HepG2 (cell line): Measurements from ENCODE around the gene IKBKE. TPM values are rescaled to one million over a fixed set of nuclear protein-coding genes. Genes with fewer than 3 reads are reported as not detected.
A peak's percentile ranks its signal among the peaks of the same experiment; 100 is the strongest.

Source experiments
- CHCHD3 ChIP-seq: sonication (generic); formaldehyde crosslinking; IDR thresholded peaks from 2 replicates; pipeline ENCODE4 v1.8.0; 2022; ENCODE audit warnings: mild to moderate bottlenecking, missing genetic modification reagents, moderate library complexity
- DZIP1 ChIP-seq: sonication (generic); formaldehyde crosslinking; IDR thresholded peaks from 2 replicates; pipeline ENCODE4 v1.5.0; 2020; ENCODE audit warnings: mild to moderate bottlenecking, missing genetic modification reagents
- HNRNPL ChIP-seq: fragments of 200-400 bp; formaldehyde crosslinking; IDR thresholded peaks from 2 replicates; pipeline ENCODE4 v1.6.1; 2017; ENCODE audit warnings: mild to moderate bottlenecking, low read depth, low read length
- HOXA3 ChIP-seq: sonication (generic); formaldehyde crosslinking; IDR thresholded peaks from 2 replicates; pipeline ENCODE4 v1.5.0; 2020; ENCODE audit warnings: missing genetic modification reagents
- KDM3A ChIP-seq: IDR thresholded peaks from 2 replicates; pipeline ENCODE4 v1.6.1; 2018; ENCODE audit warnings: low read depth, missing compliant biosample characterization
- NFKBIZ ChIP-seq: IDR thresholded peaks from 2 replicates; pipeline ENCODE4 v1.6.1; 2018; ENCODE audit warnings: missing genetic modification reagents, missing compliant biosample characterization
- NR1H2 ChIP-seq: sonication (generic); formaldehyde crosslinking; IDR thresholded peaks from 2 replicates; pipeline ENCODE4 v1.8.1; 2022; ENCODE audit warnings: low read depth, missing genetic modification reagents, borderline replicate concordance
- PAX8 ChIP-seq: sonication (generic); formaldehyde crosslinking; IDR thresholded peaks from 2 replicates; pipeline ENCODE4 v1.8.0; 2022; ENCODE audit warnings: mild to moderate bottlenecking, missing genetic modification reagents, borderline replicate concordance
- SAP130 ChIP-seq: IDR thresholded peaks from 2 replicates; pipeline ENCODE4 v1.6.1; 2016; ENCODE audit warnings: low read depth
- TFDP2 ChIP-seq: sonication (generic); formaldehyde crosslinking; IDR thresholded peaks from 2 replicates; pipeline ENCODE4 v1.4.0; 2020; ENCODE audit warnings: missing genetic modification reagents
- ZNF292 ChIP-seq: sonication (generic); formaldehyde crosslinking; IDR thresholded peaks from 2 replicates; pipeline ENCODE4 v1.8.1; 2022; ENCODE audit warnings: mild to moderate bottlenecking, low read depth, missing genetic modification reagents, borderline replicate concordance
- ZNF30 ChIP-seq: sonication (generic); formaldehyde crosslinking; IDR thresholded peaks from 2 replicates; pipeline ENCODE4 v1.5.0; 2020; ENCODE audit warnings: mild to moderate bottlenecking, missing genetic modification reagents
- ZNF430 ChIP-seq: sonication (generic); formaldehyde crosslinking; IDR thresholded peaks from 2 replicates; pipeline ENCODE4 v1.9.0; 2021; ENCODE audit warnings: mild to moderate bottlenecking, missing genetic modification reagents
- ZNF510 ChIP-seq: sonication (generic); formaldehyde crosslinking; IDR thresholded peaks from 2 replicates; pipeline ENCODE4 v1.4.0; 2020; ENCODE audit warnings: low read depth, mild to moderate bottlenecking, missing genetic modification reagents
- ZNF644 ChIP-seq: IDR thresholded peaks from 2 replicates; pipeline ENCODE4 v1.6.1; 2016; ENCODE audit warnings: low read depth
- ZNF773 ChIP-seq: sonication (generic); formaldehyde crosslinking; IDR thresholded peaks from 2 replicates; pipeline ENCODE4 v1.4.0; 2020; ENCODE audit warnings: missing genetic modification reagents, borderline replicate concordance
- polyA plus RNA-seq, 8 experiments: library from polyadenylated mRNA; depleted of rRNA in 3 of 8; stranded (reverse) in 7 of 8; unstranded in 1 of 8; fragments of >200 nt; fragmentation: Illumina TruSeq in 4 of 8; extraction: Trizol in 4 of 8; gene quantifications; 2 replicates each; pipeline versions ENCODE4 v1.2.1 to v1.2.3, GENCODE V29; 2011 to 2016; ENCODE audit warnings: low read depth in 4 of 8, missing spikeins in 1 of 8, mixed read lengths in 1 of 8; ENCODE audit not compliant: insufficient read depth in 1 of 8
- total RNA-seq, 5 experiments: library from RNA; depleted of rRNA; stranded (reverse); fragments of >200 nt; fragmentation: Illumina TruSeq; extraction: Trizol; gene quantifications; 2 replicates each; pipeline ENCODE4 v1.2.3, GENCODE V29; 2016; ENCODE audit warnings: low read depth in 1 of 5
- TF ChIP-seq, protein P1 (sequence below): sonication (generic); formaldehyde crosslinking; conservative IDR thresholded peaks from 2 replicates; pipeline ENCODE4 v1.8.0; 2022; ENCODE audit warnings: missing genetic modification reagents
- TF ChIP-seq, protein P2 (sequence below): sonication (generic); formaldehyde crosslinking; IDR thresholded peaks from 2 replicates; pipeline ENCODE4 v1.4.0; 2020; ENCODE audit warnings: missing genetic modification reagents, mild to moderate bottlenecking, borderline replicate concordance
- TF ChIP-seq, protein P3 (sequence below): sonication (generic); formaldehyde crosslinking; IDR thresholded peaks from 2 replicates; pipeline ENCODE4 v1.8.0; 2022; ENCODE audit warnings: mild to moderate bottlenecking, missing genetic modification reagents; ENCODE audit not compliant: insufficient replicate concordance

Gene IKBKE
- total and polyA plus RNA-seq, 2 of the 13 experiments (the other 11 are each of a cell fraction or from before 2014, with no cell fraction given) = 4.5 to 5.8 TPM

DNA sequence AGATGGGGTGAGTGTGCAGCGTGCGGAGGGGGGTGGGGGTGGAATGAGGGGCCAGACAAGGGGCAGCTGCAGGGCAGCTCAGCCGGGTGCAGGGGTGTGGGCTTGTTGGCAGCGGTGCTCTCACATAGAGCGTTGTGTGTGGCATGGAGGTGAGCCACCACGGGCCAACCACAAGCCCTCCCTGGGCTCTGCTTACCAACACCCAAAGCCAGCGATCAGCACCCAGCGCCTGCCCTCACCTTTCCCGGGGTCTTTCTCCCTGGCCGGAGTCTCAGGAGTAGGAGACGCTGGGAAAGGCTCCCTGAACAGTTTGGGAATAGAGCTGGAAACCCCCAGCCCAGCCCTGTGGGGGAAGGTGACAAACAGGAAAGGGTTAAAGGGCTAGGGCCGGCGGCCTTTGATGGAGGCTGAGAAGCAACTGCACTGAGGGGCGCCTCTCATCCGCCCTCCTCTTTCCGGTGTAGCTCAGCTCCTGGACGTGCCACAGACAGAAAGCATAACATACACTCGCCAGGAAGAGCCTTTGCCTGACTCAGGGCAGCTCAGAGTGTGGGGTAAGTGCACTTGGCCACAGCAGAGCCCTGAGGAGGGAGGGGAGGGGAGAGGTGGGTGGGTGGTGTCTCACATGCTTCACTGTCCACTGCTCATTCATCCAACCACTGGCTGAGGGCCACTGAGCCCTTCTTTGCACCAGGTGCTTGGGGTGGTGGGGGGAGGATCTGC, 577 bp downstream of the IKBKE start (continued):
- TF ChIP-seq, protein P1, sequence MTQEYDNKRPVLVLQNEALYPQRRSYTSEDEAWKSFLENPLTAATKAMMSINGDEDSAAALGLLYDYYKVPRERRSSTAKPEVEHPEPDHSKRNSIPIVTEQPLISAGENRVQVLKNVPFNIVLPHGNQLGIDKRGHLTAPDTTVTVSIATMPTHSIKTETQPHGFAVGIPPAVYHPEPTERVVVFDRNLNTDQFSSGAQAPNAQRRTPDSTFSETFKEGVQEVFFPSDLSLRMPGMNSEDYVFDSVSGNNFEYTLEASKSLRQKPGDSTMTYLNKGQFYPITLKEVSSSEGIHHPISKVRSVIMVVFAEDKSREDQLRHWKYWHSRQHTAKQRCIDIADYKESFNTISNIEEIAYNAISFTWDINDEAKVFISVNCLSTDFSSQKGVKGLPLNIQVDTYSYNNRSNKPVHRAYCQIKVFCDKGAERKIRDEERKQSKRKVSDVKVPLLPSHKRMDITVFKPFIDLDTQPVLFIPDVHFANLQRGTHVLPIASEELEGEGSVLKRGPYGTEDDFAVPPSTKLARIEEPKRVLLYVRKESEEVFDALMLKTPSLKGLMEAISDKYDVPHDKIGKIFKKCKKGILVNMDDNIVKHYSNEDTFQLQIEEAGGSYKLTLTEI = no peak
- TF ChIP-seq HOXA3 (CRISPR knock-in tag) (0 out of 2 replicates have a peak, but pooled peaks have one; percentile 4), HNRNPL (0 out of 2 replicates have a peak, but pooled peaks have one; percentile 32), ZNF430 (CRISPR knock-in tag) (peak; percentile 26; the same call in 1 of the 2 replicates), SAP130 (peak; percentile 48), NFKBIZ (CRISPR knock-in tag) (no peak), DZIP1 (CRISPR knock-in tag) (no peak), CHCHD3 (no peak), ZNF510 (CRISPR knock-in tag) (no peak), KDM3A (CRISPR knock-in tag) (0 out of 2 replicates have a peak, but pooled peaks have one; percentile 12), TFDP2 (CRISPR knock-in tag) (no peak), NR1H2 (no peak), ZNF773 (CRISPR knock-in tag) (no peak), ZNF30 (no peak), ZNF644 (CRISPR knock-in tag) (no peak), ZNF292 (CRISPR knock-in tag) (no peak), PAX8 (CRISPR knock-in tag) (no peak)
- TF ChIP-seq, protein P2, sequence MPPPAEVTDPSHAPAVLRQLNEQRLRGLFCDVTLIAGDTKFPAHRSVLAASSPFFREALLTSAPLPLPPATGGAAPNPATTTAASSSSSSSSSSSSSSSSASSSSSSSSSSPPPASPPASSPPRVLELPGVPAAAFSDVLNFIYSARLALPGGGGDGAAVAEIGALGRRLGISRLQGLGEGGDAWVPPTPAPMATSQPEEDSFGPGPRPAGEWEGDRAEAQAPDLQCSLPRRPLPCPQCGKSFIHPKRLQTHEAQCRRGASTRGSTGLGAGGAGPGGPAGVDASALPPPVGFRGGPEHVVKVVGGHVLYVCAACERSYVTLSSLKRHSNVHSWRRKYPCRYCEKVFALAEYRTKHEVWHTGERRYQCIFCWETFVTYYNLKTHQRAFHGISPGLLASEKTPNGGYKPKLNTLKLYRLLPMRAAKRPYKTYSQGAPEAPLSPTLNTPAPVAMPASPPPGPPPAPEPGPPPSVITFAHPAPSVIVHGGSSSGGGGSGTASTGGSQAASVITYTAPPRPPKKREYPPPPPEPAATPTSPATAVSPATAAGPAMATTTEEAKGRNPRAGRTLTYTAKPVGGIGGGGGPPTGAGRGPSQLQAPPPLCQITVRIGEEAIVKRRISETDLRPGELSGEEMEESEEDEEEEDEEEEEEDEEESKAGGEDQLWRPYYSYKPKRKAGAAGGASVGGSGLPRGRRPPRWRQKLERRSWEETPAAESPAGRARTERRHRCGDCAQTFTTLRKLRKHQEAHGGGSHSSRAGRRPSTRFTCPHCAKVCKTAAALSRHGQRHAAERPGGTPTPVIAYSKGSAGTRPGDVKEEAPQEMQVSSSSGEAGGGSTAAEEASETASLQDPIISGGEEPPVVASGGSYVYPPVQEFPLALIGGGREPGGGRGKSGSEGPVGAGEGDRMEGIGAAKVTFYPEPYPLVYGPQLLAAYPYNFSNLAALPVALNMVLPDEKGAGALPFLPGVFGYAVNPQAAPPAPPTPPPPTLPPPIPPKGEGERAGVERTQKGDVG = peak; percentile 32; the same call in 1 of the 2 replicates
- TF ChIP-seq, protein P3, sequence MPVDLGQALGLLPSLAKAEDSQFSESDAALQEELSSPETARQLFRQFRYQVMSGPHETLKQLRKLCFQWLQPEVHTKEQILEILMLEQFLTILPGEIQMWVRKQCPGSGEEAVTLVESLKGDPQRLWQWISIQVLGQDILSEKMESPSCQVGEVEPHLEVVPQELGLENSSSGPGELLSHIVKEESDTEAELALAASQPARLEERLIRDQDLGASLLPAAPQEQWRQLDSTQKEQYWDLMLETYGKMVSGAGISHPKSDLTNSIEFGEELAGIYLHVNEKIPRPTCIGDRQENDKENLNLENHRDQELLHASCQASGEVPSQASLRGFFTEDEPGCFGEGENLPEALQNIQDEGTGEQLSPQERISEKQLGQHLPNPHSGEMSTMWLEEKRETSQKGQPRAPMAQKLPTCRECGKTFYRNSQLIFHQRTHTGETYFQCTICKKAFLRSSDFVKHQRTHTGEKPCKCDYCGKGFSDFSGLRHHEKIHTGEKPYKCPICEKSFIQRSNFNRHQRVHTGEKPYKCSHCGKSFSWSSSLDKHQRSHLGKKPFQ (CRISPR knock-in tag) = no peak
